Stimulated activated CD8-positive, alpha-beta memory T cell treated with anti-CD3 and anti-CD28 coated beads, Interleukin-4, amount 100 ng/mL, for 1 hour (primary cell): ENCODE results near the gene PATJ.
"Not testable (repeated sequence)": the region's sequence is repeated elsewhere in the genome, so short reads cannot be mapped to it uniquely, and the experiment has no call there.

Experiments used
- DNase-seq, 2 donors: peaks; one replicate each; pipeline ENCODE4 v3.0.0-alpha.2; 2020; ENCODE audit warnings: low read depth in 2 of 2, low spot score in 1 of 2

PATJ gene

GRCh38 chr1:61942856-61943255 is 200.6 kb downstream of the PATJ start:
- DNase-seq, result no peak

DNA sequence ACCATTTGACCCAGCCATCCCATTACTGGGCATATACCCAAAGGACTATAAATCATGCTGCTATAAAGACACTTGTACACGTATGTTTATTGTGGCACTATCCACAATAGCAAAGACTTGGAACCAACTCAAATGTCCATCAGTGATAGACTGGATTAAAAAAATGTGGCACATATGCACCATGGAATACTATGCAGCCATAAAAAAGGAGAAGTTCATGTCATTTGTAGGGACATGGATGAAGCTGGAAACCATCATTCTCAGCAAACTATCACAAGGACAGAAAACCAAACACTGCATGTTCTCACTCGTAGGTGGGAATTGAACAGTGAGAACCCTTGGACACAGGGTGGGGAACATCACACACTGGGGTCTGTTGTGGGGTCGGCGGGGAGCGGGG is 206.4 kb downstream of the PATJ start:
- not testable (repeated sequence) for DNase-seq

- DNase-seq, result no peak
Measured at GRCh38 chr1:61950418-61950817, 208.1 kb downstream of the PATJ start.

DNA sequence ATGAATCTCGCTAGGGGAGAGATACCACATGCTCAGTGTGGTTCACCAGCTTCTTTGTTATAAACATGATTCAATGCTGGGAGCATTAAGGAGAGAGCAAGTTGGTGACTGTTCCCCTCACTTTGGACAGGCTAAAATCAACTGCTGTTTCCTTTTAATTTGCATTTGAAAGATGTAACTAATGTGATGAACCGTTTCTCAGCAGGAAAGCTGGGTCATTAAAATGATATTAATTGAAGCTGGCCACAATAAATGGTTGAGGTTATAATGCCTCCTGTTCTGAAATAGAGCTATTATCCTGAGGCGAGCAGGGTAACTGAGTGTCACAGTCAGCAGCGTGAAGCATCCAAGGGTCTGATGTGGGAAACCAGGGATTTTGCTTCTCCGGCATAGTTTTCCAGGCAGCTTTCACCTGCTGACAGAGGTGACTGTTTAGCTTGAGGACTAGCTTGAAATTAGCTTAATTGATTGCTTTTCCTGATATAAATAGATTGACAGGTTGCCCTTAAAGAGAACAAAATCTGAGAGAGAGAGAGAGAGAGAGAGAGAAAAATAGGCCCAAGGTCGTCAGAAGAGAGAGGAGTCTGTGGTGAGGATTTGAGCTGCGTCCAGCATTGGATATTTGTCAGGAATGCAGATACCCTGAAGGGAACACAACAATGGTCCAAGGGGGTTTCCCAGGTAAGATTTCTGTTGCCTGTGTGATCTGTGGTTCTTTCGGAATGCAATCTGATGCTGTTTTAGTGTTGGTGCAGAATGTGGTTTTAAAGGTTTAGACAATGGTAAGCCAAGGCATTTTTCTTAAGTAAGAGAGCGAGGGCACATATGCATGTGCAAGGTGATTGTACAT is 209.7 kb downstream of the PATJ start:
- DNase-seq, result no peak

DNA sequence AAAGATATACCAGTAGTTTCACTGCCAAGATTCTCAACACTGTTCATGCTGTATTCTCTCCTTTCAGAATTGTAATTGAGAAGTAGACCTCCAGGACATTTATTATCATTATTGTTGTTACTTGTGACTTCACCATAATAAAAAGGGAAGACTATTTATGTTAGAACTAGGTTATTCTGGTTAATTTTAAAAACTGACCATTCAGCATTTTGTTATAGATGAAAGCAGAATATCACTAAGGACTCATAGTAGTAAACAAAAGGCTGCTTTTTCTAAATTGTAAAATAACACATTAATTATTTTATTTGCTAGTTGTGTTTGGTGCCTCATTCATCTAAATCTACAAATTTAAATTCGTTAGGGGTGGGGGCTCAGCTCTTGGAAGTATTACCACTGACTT is 210.4 kb downstream of the PATJ start:
- DNase-seq, result no peak

- no peak for DNase-seq
Measured at GRCh38 chr1:61953076-61953789, 211.0 kb downstream of the PATJ start.

DNA sequence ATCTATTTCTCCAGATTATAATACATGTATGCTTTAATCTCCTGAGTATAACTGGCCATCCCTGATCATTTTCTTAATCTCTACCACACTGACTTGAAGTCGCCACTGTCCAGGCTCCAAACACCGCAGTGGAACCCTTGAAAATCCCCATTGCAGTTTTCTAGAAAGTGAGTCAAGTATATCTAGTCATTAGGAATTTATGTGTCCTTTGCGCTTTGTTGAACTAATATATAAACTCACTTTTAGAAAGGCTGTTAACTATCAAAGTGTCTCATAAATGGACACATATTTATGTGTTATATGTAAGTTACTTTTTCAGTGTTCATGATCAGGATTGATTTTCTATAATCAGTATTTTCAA is 211.5 kb downstream of the PATJ start:
- no peak for DNase-seq

GRCh38 chr1:61955261-61955660 is 213.0 kb downstream of the PATJ start:
- no peak for DNase-seq

DNA sequence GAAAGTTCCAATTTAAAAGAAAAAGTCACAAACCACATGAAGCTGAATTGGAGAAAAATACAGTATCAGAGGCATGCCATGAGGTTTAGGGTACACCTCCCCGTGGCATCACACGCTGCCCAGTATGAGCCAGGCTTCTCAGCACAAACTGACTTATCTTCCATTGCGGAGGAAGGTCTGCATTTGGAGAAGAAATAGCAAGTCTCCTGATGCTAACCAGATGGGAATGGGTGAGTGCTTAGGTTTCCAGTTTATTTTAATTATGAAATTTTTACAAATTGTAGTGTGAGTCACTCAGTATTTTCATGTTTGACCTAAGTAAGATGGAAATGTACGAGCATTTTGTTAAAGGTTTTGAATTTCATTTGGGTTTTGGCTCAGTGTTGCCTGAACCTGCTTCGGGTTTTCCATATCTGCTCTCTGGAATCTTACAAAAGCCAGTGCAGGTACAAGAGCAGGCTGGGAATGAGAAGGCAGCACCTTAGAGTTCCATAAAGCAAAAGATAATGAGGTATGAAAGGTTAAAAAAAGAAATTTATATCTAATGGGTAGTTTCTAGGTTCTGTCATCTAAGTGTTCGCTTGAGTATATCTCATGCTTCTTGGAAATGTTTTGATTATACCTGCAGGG is 213.9 kb downstream of the PATJ start:
- DNase-seq, result no peak

DNA sequence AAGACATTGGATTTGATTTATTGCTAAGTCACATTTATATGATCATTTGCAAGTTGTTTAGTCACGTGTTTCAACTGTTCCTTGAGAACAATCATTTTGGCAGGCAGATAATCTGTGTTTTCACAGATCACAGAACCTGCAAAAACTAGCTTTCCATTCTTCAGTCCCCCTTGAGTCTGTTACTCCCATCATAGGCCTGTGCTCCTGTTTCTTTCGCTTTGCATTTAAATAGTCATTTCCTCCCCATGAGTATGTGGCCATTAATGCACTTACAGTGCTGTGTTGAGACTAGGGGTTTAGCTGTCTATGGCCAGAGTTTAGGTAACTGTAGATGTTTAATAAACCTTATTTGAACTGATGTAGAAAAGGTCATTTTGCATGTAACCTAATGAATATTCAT is 214.5 kb downstream of the PATJ start:
- no peak for DNase-seq

DNA sequence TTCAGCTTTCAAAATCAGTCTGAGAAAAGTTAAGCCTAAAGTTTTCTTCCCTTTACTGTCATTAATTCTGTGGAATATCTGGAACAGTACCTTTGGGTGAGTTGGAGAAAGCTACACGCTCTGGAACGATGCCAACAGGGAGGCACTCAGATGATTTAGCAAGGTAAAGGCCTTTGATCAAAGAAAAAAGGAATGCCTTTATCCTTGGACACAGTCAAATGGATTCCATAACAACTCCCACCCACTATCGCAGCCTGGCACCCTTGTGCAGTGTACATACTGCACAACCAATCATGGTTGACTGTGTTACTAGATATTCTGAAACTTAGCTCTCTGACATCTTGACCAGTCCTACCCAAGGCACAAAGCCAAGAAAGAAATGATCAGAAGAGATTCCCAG is 218.7 kb downstream of the PATJ start:
- DNase-seq, result no peak

- DNase-seq, result no peak
Measured at GRCh38 chr1:61962631-61963030, 220.4 kb downstream of the PATJ start.

DNA sequence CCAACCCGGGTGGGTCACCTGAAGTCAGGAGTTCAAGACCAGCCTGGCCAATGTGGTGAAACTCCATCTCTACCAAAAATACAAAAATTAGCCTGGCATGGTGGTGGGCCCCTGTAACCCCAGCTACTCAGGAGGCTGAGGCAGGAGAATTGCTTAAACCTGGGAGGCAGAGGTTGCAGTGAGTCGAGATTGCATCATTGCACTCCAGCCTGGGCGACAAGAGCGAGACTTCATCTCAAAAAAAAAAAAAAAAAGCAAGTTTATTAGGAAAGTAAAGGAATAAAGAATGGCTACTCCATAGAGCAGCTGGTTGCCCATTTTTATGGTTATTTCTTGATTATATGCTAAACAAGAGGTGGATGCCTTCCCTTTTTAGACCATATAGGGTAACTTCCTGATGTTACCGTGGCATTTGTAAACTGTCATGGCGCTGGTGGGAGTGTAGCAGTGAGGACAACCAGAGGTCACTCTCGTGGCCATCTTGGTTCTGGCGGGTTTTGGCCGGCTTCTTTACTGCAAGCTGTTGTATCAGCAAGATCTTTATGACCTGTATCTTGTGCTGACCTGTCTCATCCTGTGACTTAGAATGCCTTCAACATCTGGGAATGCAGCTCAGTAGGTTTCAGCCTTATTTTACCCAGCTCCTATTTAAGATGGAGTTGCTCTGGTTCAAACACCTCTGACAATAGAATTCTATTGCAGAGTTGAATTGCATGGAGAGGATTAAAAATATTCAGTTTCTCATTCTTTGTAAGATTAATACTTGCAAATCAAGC is 224.4 kb downstream of the PATJ start:
- DNase-seq, result not testable (repeated sequence)

DNA sequence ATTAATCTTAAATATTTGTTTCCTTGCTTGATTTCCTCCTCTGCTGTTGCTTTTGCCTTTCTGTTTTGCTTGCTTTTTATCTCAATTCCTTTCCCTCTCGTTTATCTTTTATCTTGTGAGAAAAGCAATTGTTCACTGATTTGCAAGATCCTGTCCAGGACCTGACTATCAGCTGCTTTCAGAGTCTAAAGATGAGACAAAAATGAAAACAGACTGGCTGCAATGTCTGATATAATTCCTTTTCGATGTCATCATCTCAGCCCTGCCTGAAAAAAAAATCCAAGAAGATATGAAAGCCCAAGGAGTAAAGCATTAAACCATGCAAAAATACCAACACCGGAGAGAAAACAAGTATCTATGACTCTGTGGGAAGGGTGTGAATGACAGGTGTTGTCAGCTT is 225.5 kb downstream of the PATJ start:
- no peak for DNase-seq

GRCh38 chr1:61968869-61969268 is 226.6 kb downstream of the PATJ start:
- DNase-seq, result no peak

GRCh38 chr1:61973100-61973837 is 231.0 kb downstream of the PATJ start:
- no peak for DNase-seq

- DNase-seq, result no peak
Measured at GRCh38 chr1:61975638-61976037, 233.4 kb downstream of the PATJ start.

- no peak for DNase-seq
Measured at GRCh38 chr1:61976566-61976965, 234.3 kb downstream of the PATJ start.

GRCh38 chr1:61978796-61979195 is 236.5 kb downstream of the PATJ start:
- no peak for DNase-seq

DNA sequence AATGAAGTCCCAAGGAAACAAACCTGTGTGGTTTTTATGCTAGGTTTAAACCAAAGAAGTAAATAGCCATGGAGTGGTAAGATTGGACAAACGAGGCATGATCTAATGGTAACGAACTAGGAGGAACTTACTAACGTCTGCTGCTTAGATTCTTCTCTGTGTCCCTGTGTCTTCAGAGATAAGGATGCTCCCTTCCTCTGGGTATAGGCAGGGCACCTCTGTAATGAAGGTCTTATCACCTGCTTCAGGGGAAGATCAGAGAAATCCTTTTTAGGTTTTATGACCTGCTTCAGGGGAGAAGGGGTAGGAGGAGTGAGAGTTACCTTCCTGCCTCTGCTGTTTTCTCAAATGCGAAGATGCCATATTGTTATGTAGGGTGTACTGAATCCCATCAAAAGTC is 237.4 kb downstream of the PATJ start:
- no peak for DNase-seq

DNA sequence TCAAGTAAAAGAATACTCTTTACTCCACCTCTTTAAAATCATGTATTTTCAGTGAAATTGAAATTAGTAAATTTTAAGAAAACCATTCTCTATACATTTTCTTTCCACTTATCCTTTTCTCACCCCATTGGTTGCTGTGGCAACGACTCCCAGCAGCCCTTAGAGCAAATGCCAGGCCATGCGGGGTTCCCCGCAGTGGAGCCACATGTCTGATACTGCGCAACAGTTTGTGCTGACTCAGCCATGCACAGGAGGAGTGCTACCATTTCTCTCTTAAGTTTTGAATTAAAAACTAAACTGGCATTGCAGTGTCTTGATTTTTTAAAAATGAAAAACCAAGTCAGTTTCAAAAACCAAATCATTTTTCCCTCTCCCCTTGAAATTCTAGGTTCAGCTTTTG is 238.3 kb downstream of the PATJ start:
- no peak for DNase-seq
